CD4-positive, alpha-beta T cell (primary cell): ENCODE data around the gene STRN4. TPM values are rescaled to one million over a fixed set of nuclear protein-coding genes. Genes with fewer than 3 reads are reported as not detected.

Experiments used
- ATAC-seq: fragments of 200-7000 bp; cut with Tn5 transposase; one replicate; pipeline ENCODE4 v1.10.0; 2022; ENCODE audit warnings: mild to moderate bottlenecking; ENCODE audit not compliant: poor library complexity
- CTCF ChIA-PET: fragments of 350-600 bp; sonication (Branson Sonifier 250); formaldehyde crosslinking; loops from one replicate; lab custom pipeline; 2021; ENCODE audit warnings: antibody characterized with exemption, inconsistent platforms; lab: Charles Lee
- POLR2A ChIA-PET: fragments of 350-600 bp; sonication (Branson Sonifier 250); formaldehyde crosslinking; loops from one replicate; lab custom pipeline; 2021; ENCODE audit warnings: antibody characterized with exemption, inconsistent platforms; lab: Charles Lee
- DNase-seq, 14 experiments: peaks; one replicate each; pipeline ENCODE4 v3.0.0-alpha.2; 2013 to 2020; ENCODE audit warnings: mixed read lengths in 2 of 14
- H3K27ac ChIP-seq, 2 donors: one replicate each; pipeline versions ENCODE4 v1.5.1 to v1.7.0; 2013; ENCODE audit warnings: low read length in 2 of 2, low read depth in 1 of 2, mild to moderate bottlenecking in 1 of 2
- H3K27me3 ChIP-seq, 2 experiments: 1 replicate in 1 of 2; 2 replicates in 1 of 2; pipeline versions ENCODE4 v1.6.1 to v1.7.0; 2013; ENCODE audit warnings: low read length in 2 of 2, control low read depth in 1 of 2, mild to moderate bottlenecking in 1 of 2, moderate library complexity in 1 of 2; ENCODE audit not compliant: insufficient read depth in 2 of 2, control insufficient read depth in 1 of 2
- H3K36me3 ChIP-seq: one replicate; pipeline ENCODE4 v1.6.1; 2013; ENCODE audit warnings: low read length, control low read depth; ENCODE audit not compliant: insufficient read depth
- H3K4me1 ChIP-seq: one replicate; pipeline ENCODE4 v1.6.1; 2013; ENCODE audit warnings: low read length, control low read depth; ENCODE audit not compliant: insufficient read depth
- H3K4me3 ChIP-seq: one replicate; pipeline ENCODE4 v1.5.1; 2013; ENCODE audit warnings: mild to moderate bottlenecking, low read length, moderate library complexity
- H3K9me3 ChIP-seq, 2 experiments: 1 replicate in 1 of 2; 2 replicates in 1 of 2; pipeline versions ENCODE4 v1.6.1 to v1.7.0; 2013; ENCODE audit warnings: low read length in 2 of 2, mild to moderate bottlenecking in 2 of 2, control low read depth in 1 of 2, moderate library complexity in 1 of 2; ENCODE audit not compliant: control insufficient read depth in 1 of 2, insufficient read depth in 1 of 2
- H3K27ac Mint-ChIP-seq: one replicate; pipeline ENCODE4 v1.8.0; 2020; ENCODE audit warnings: mixed read lengths
- H3K27me3 Mint-ChIP-seq: one replicate; pipeline ENCODE4 v1.8.0; 2021; ENCODE audit warnings: mixed read lengths
- H3K36me3 Mint-ChIP-seq: one replicate; pipeline ENCODE4 v1.8.0; 2021; ENCODE audit warnings: low read depth, mixed read lengths
- H3K4me1 Mint-ChIP-seq: one replicate; pipeline ENCODE4 v1.8.0; 2021; ENCODE audit warnings: low read depth, mixed read lengths
- H3K4me3 Mint-ChIP-seq: one replicate; pipeline ENCODE4 v1.8.0; 2020; ENCODE audit warnings: mild to moderate bottlenecking, mixed read lengths
- H3K9me3 Mint-ChIP-seq: one replicate; pipeline ENCODE4 v1.8.0; 2020; ENCODE audit warnings: mixed read lengths
- intact Hi-C, 2 experiments: fragments of 100-400 bp; cut with DNase I in 1 of 2; cut with micrococcal nuclease in 1 of 2; formaldehyde crosslinking; loops; one replicate each; pipeline versions ENCODE4 v1.15.1 to v1.9.0; 2023 to 2025; cut with DNase I, micrococcal nuclease
- total RNA-seq, 174 experiments: library from RNA in 2 of 174; stranded (reverse) in 2 of 174; gene quantifications; one replicate each; pipeline ENCODE4 v1.2.3 and lab custom pipeline; 2021 to 2026
- TF ChIP-seq, protein P1 (sequence below): fragments of 200-600 bp; IDR thresholded peaks from one replicate; pipeline ENCODE4 v1.8.0; 2022; ENCODE audit warnings: antibody characterized with exemption, mild to moderate bottlenecking

The STRN4 gene
- total RNA-seq, 2 experiments from 2014 or later = 90.0 to 94.0 TPM

DNA sequence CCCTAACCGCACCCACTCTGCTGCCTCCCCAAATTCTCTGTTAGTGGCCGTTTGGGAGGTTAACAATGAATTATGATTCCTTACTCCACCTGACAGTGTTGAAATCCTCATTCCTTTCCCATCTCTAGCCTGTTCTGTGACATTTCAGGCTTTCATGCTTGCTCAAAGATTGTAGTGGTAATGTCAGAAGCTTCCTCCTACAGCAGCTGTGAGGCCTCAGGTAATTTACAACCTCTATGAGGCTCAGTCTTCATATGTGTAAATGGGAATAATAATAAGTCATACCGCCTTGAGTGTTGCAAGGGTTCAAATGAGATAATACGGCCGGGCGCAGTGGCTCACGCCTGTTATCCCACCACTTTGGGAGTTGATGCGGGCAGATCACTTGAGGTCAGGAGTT is 43.1 kb upstream of the STRN4 start:
- DNase-seq (no peak), ATAC-seq (no peak)
- ChIA-PET POLR2A (interaction anchor here (0.5 to 2.3 kb wide), 6 partner anchors 14 to 437 kb away, joined by 3 to 9 read pairs (median 4); partner anchors contain the start of gene DACT3), CTCF (interaction anchor here (1.0 to 3.7 kb wide), 3 partner anchors 23 to 51 kb away, joined by 3 to 16 read pairs (median 4); no protein-coding TSS in a partner anchor)
- Mint-ChIP-seq H3K27ac (peak overlapping the region; percentile 36), H3K27me3 (no peaks in the 10 kb centered on the region), H3K4me3 (peak overlapping the region; percentile 93), H3K36me3 (peaks cover 14% of the 10 kb centered on the region), H3K4me1 (peaks cover 52% of the 10 kb centered on the region), H3K9me3 (no peaks in the 10 kb centered on the region)
- Histone ChIP-seq H3K4me3 (no peak overlapping the region), H3K4me1 (peaks cover 62% of the 10 kb centered on the region), H3K36me3 (no peaks in the 10 kb centered on the region), H3K27me3 (no peaks in the 10 kb centered on the region), H3K27ac (no peak overlapping the region), H3K9me3 (no peaks in the 10 kb centered on the region)
- TF ChIP-seq, protein P1, sequence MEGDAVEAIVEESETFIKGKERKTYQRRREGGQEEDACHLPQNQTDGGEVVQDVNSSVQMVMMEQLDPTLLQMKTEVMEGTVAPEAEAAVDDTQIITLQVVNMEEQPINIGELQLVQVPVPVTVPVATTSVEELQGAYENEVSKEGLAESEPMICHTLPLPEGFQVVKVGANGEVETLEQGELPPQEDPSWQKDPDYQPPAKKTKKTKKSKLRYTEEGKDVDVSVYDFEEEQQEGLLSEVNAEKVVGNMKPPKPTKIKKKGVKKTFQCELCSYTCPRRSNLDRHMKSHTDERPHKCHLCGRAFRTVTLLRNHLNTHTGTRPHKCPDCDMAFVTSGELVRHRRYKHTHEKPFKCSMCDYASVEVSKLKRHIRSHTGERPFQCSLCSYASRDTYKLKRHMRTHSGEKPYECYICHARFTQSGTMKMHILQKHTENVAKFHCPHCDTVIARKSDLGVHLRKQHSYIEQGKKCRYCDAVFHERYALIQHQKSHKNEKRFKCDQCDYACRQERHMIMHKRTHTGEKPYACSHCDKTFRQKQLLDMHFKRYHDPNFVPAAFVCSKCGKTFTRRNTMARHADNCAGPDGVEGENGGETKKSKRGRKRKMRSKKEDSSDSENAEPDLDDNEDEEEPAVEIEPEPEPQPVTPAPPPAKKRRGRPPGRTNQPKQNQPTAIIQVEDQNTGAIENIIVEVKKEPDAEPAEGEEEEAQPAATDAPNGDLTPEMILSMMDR = no peak
- intact Hi-C loops = loop anchor here (5.0 to 10.0 kb wide), 4 partner anchors 33 to 1535 kb away; partner anchors contain the start of genes CCDC9 (in 1 of the 2), EMP3 (in 1 of the 2) and TMEM160 (in 1 of the 2)

DNA sequence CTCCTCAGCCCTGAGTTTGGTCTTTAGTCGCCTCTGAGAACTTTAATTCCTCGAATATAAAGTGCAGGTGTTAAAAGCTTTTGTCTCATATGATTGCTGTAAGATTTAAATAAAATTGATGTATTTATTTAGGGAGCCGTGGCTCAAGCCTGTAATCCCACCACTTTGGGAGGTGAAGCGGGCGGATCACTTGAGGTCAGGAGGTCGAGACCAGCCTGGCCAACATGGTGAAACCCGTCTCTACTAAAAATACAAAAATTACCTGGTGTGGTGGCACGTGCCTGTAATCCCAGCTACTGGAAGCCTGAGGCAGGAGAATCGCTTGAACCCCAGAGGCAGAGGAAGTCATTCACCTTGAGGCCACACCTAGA is 42.7 kb upstream of the STRN4 start:
- H3K4me1 Mint-ChIP-seq = peaks cover 56% of the 10 kb centered on the region
- H3K4me3 Mint-ChIP-seq = peak overlapping the region; percentile 93
- Histone ChIP-seq H3K27ac (no peak overlapping the region), H3K9me3 (no peaks in the 10 kb centered on the region), H3K36me3 (peaks cover 4% of the 10 kb centered on the region), H3K4me3 (peak overlapping the region; percentile 76), H3K4me1 (peaks cover 66% of the 10 kb centered on the region), H3K27me3 (no peaks in the 10 kb centered on the region)
- CTCF ChIA-PET = interaction anchor here (1.2 to 3.7 kb wide), 2 partner anchors 22 to 51 kb away, joined by 4 to 16 read pairs; no protein-coding TSS in a partner anchor
- peak overlapping the region; percentile 86 for H3K27ac Mint-ChIP-seq
- H3K36me3 Mint-ChIP-seq = peaks cover 14% of the 10 kb centered on the region
- ATAC-seq (no peak), DNase-seq (no peak)
- H3K9me3 Mint-ChIP-seq = no peaks in the 10 kb centered on the region
- TF ChIP-seq, protein P1 = no peak
- POLR2A ChIA-PET = interaction anchor here (0.5 to 2.3 kb wide), 11 partner anchors 14 to 437 kb away, joined by 3 to 9 read pairs (median 4); partner anchors contain the start of genes AP2S1, CALM3 and DACT3
- intact Hi-C loops = loop anchor here (5.0 to 10.0 kb wide), 4 partner anchors 33 to 1536 kb away; partner anchors contain the start of genes CCDC9 (in 1 of the 2), EMP3 (in 1 of the 2) and TMEM160 (in 1 of the 2)
- no peaks in the 10 kb centered on the region for H3K27me3 Mint-ChIP-seq

DNA sequence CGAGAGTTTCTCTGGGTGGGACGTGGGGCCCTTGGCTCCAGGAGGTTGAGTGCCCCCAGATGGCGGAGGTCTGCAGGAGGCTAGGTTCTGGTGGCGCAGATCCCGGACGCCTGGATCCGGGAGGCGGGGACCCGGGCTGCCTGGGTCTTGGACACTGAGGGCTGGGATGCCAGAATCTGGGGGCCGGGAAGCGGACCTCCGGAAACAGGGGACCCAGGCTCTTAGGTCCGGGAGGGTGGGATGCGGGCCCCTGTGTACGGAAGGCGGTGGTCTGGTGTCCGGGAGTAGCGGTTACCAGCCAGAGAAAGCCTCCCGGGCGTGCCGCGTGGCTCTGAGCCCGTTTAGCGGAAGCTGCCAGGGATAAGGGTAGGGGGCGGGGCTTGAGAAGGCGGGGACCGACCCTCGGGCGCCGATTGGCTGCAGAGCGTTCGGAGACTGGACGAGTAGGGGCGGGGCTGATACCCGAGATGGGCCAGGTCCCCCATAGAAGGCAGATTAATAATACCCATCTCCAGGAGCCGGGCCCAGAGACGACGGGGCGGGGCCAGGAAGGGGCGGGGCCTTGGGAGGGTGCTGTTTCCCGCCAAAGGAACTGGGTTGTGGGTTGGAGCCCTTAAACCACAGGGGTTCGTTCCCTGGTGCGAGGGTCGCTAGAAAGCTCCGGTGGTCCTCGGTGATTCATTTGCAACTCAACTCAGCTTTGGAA is 42.2 kb upstream of the STRN4 start, which contains the start of gene SLC1A5:
SLC1A5 (minus strand) TSS at position 333 of the 706 bp plus-strand sequence. CDS start 629 bp downstream, outside the sequence.
- Histone ChIP-seq H3K9me3 (no peaks in the 10 kb centered on the region), H3K4me3 (peak within 1 kb of the TSS; percentile 76), H3K27me3 (no peaks in the 10 kb centered on the region), H3K27ac (peak within 1 kb of the TSS; percentile 44 to 72), H3K4me1 (peaks cover 71% of the 10 kb centered on the region), H3K36me3 (peaks cover 9% of the 10 kb centered on the region)
- peak within 1 kb of the TSS; percentile 93 for H3K4me3 Mint-ChIP-seq
- ChIA-PET POLR2A (interaction anchor here (0.6 to 2.3 kb wide), 12 partner anchors 15 to 438 kb away, joined by 3 to 9 read pairs (median 4); partner anchors contain the start of genes AP2S1, CALM3, DACT3 and ZC3H4), CTCF (interaction anchor here (1.2 to 3.7 kb wide), 3 partner anchors 19 to 52 kb away, joined by 3 to 16 read pairs (median 4); no protein-coding TSS in a partner anchor)
- H3K9me3 Mint-ChIP-seq = no peaks in the 10 kb centered on the region
- no peaks in the 10 kb centered on the region for H3K27me3 Mint-ChIP-seq
- H3K4me1 Mint-ChIP-seq = peaks cover 62% of the 10 kb centered on the region
- TF ChIP-seq, protein P1 = no peak
- peak within 1 kb of the TSS; percentile 86 for H3K27ac Mint-ChIP-seq
- intact Hi-C loops = loop anchor here (5.0 to 10.0 kb wide), 4 partner anchors 34 to 1536 kb away; partner anchors contain the start of genes CCDC9 (in 1 of the 2), EMP3 (in 1 of the 2) and TMEM160 (in 1 of the 2)
- ATAC-seq = peak; percentile 80
- peaks cover 14% of the 10 kb centered on the region for H3K36me3 Mint-ChIP-seq
- DNase-seq = peak; percentile 90 to 99 (median 94)
